GM12865 (cell line): ENCODE results near the gene TIAM1.

Source experiments
- DNase-seq: peaks from one replicate; pipeline ENCODE4 v3.0.0; 2010; ENCODE audit warnings: low read depth
- H3K4me3 ChIP-seq: 2 replicates; pipeline ENCODE4 v1.5.1; 2011; ENCODE audit warnings: mild to moderate bottlenecking, low read depth, low read length, control low read depth
- TF ChIP-seq, protein P1 (sequence below): IDR thresholded peaks from 2 replicates; pipeline ENCODE4 v1.5.1; 2011; ENCODE audit warnings: low read length, control low read depth, low read depth, inconsistent platforms; ENCODE audit not compliant: insufficient read depth; ENCODE audit errors: missing control alignments

The TIAM1 gene

DNA sequence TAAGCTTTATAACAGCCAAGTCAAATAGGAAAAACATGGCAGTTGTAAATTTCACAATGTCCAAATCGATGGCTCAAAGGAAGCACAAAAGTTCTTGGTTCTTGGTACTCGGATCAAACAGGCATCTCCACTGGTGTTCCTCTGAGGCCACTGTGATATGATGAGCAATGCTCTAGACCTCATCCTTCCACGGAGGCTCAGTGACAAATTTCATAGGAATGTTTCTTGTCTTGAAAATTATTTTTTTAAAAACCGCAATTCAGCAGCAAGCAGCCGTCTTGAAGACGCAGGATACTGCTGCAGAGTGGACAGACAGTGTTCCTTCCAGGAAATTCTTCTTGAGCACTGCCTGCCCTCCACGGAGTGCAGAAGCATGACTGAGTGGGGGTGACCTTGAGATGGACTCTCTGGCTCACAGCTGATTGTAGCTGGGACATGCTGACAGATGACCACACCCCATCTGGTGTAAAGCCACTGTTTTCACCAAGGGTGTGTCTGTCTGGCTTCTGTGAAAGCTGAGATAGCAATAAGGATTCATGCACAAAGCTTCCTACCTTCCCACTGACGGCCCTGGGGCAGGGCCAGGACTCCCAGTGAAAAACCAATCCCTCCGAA, 61.9 kb downstream of the TIAM1 start:
- no peak for DNase-seq
- TF ChIP-seq, protein P1, sequence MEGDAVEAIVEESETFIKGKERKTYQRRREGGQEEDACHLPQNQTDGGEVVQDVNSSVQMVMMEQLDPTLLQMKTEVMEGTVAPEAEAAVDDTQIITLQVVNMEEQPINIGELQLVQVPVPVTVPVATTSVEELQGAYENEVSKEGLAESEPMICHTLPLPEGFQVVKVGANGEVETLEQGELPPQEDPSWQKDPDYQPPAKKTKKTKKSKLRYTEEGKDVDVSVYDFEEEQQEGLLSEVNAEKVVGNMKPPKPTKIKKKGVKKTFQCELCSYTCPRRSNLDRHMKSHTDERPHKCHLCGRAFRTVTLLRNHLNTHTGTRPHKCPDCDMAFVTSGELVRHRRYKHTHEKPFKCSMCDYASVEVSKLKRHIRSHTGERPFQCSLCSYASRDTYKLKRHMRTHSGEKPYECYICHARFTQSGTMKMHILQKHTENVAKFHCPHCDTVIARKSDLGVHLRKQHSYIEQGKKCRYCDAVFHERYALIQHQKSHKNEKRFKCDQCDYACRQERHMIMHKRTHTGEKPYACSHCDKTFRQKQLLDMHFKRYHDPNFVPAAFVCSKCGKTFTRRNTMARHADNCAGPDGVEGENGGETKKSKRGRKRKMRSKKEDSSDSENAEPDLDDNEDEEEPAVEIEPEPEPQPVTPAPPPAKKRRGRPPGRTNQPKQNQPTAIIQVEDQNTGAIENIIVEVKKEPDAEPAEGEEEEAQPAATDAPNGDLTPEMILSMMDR: no peak
- H3K4me3 ChIP-seq: no peak overlapping the region

DNA sequence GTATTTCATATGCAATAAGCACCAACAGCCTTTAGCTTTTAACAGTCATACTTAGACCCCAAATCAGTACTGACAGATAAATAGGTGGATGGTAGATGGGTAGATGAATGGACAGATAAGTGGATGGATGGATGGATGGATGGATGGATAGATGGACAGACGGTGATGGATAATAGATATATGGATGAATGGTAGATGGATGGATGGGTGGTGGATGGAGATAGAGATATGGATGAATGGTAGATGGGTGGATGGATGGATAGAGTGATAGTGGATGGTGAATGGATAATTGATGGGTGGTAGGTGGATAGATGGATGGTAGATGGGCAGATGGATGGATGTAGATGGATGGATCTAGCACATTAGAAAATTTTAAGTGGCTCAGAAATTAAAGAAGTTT, 62.5 kb downstream of the TIAM1 start:
- no peak overlapping the region for H3K4me3 ChIP-seq
- DNase-seq: no peak
- TF ChIP-seq, protein P1: no peak

DNA sequence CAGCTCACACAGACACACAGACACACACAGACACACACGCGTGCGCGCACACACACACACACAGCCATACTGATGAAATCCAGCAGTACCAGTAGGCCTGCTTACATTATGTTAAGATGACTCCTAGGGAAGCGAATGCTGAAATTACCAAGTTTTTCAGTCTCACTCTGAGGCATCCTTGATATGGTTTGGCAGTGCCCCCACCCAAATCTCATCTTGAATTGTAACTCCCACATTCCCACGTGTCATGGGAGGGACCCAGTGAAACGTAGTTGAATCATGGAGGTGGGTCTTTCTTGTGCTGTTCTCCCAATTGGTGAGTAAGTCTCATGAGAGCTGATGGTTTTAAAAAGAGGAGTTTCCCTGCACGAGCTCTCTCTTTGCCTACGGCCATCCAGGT, 64.1 kb downstream of the TIAM1 start:
- H3K4me3 ChIP-seq: no peak overlapping the region
- DNase-seq: no peak
- TF ChIP-seq, protein P1: no peak

DNA sequence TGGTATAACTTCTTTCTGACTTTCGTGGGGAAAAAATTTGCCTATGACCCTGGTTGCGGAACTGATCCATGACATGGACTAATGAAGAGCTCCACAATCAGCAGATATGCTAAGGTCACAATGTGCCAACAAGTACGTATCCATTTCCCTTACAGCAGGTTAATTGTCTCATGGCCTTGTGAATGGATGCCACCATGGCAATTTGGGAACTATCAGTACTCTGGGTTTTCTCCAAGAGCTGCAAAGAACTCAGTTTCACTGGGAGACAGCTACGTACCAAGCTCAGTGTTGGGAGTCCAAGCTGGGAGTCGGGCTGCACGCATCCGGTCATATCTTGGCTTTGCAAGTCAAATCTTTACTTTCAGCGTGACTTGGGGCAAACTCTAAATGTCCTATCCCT, 64.8 kb downstream of the TIAM1 start:
- TF ChIP-seq, protein P1: no peak
- H3K4me3 ChIP-seq: no peak overlapping the region
- no peak for DNase-seq

DNA sequence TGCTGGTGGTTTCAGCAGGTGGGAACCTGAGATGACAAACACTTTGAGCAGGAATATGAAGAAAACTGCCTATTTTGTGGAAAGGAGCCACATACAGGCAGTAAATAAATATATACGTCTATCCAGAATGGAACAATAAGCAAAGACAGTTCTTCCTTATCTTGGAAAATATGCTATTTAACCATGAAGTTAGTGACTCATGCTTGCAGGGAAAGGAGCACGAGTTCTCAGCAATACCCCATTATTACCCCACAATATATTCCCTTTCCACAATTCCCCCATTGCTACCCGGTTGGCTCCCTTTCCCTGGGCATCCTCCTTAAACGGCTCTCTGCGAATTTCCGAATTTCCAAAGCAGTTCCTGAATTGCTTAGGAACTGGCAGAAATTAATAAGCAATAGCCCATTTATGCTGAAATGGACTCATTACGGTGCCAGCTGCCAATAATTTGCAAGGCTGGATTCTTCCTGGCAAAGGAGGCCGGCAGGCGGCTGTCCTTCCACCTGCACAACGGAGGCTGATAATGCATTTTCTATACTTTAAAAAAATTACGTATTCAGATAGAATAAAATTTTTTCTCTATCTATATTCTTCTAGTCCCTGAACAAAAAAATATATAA, 65.4 kb downstream of the TIAM1 start:
- no peak for DNase-seq
- no peak overlapping the region for H3K4me3 ChIP-seq
- TF ChIP-seq, protein P1: no peak

DNA sequence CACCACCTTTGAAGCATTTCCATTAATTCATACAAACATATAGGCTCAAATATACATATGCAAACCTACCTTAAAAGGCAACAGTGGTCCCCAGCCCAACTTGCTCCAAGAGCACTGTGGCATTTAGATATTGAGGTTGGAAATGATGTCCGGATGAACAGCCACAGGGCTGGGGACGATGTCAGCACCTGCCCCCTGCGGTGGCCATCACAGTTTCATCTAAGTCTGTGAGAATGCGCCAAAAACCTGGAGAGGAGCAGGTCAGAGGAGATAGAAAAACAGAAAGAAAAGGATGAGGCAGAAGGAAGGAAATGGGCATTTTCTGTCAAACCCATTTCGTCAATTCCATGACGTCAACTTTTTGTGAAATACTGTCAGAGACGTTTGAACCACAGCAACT, 67.4 kb downstream of the TIAM1 start:
- TF ChIP-seq, protein P1: no peak
- no peak overlapping the region for H3K4me3 ChIP-seq
- DNase-seq: no peak

DNA sequence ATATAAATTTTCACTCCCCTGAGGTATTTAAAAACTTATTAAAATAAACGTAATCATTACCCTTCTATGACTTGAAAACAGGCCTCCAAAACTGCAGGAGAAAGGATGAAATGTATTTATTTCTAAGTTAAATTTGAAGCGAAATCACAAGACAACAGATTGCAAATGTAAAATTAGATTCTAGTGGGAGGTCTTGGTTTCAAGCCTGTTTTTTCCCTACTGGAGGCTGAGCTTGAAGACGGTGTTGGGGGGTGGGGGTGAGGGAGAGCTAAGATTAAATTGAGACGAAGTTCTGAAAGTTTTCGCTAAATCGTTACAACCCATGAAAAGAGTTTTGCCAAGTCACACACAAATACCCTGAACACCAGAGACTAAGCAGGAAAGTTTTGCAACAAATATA, 68.2 kb downstream of the TIAM1 start:
- H3K4me3 ChIP-seq: no peak overlapping the region
- TF ChIP-seq, protein P1: no peak
- DNase-seq: no peak
